NCI-H748 (cell line): Measurements from ENCODE around the gene MYO1F.
"Not testable (repeated sequence)": the region's sequence is repeated elsewhere in the genome, so short reads cannot be mapped to it uniquely, and the experiment has no call there.

Experiments used
- DNase-seq: peaks from one replicate; lab custom pipeline; 2025; ENCODE audit not compliant: unreplicated experiment; lab: John Stamatoyannopoulos, UW

Gene MYO1F

DNA sequence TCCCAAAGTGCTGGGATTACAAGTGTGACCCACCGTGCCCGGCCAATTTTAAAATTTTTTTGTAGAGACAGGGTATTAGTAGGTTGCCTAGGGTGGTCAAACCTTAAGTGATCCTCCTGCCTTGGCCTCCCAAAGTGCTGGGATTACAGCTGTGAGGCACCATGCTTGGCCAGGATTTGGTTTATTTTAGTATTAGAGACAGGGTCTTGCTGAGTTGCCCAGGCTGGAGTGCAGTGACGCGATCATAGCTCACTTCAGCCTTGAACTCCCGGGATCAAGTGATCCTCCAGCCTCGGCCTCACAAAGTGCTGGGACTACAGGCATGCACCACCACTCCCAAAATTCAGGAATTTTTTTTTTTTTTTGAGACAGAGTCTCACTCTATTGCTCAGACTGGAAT, 57.9 kb downstream of the MYO1F start:
- DNase-seq: no peak

GRCh38 chr19:8518536-8518935, 58.7 kb downstream of the MYO1F start:
- DNase-seq: no peak

GRCh38 chr19:8517551-8518442, 59.4 kb downstream of the MYO1F start:
- no peak for DNase-seq

DNA sequence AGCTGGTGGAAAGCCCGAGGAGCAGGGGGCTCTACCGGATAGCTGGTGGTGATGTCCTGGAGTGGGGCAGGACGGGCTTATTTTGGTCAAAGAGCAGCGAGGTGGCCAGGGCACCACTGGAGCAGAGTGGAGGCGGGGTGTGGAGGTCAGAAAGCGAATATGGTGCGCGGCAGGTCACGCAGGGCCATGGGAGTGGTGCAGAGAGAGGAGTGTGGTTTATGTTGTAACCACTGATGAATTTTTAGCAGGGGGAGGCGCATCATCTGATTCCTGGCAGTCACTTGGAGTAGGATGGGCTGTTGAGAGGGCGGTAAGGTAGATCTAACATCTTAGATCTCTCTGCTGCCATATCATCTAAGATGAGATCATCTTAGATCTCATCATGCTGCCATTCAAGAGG, 61.9 kb downstream of the MYO1F start:
- DNase-seq: no peak

DNA sequence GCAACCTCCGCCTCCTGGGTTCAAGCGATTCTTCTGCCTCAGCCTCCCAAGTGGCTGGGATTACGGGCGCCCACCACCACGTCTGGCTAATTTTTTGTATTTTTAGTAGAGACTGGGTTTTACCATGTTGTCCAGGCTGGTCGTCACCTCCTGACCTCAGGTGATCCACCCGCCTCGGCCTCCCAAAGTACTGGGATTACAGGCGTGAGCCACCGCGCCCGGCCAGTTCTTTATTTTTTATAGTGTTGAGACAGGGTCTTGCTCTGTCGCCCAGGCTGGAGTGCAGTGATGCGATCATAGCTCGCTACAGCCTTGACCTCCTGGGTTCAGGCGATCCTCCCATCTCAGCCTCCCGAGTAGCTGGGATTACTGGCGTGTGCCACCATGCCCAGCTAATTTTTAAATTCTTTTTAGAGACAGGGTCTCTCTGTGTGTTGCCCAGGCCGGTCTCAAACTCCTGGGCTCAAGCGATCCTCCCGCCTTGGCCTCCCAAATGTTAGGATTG, 62.7 kb downstream of the MYO1F start:
- DNase-seq: not testable (repeated sequence)

- DNase-seq: peak; percentile 90
Observed at GRCh38 chr19:8513687-8514504, 63.3 kb downstream of the MYO1F start, which contains the start of gene ZNF414. Gene ZNF414, minus strand, starts transcription at chr19:8514167. Its CDS starts 121 bp downstream, at chr19:8514046.

- DNase-seq: no peak
Observed at GRCh38 chr19:8513036-8513686, 64.1 kb downstream of the MYO1F start.

DNA sequence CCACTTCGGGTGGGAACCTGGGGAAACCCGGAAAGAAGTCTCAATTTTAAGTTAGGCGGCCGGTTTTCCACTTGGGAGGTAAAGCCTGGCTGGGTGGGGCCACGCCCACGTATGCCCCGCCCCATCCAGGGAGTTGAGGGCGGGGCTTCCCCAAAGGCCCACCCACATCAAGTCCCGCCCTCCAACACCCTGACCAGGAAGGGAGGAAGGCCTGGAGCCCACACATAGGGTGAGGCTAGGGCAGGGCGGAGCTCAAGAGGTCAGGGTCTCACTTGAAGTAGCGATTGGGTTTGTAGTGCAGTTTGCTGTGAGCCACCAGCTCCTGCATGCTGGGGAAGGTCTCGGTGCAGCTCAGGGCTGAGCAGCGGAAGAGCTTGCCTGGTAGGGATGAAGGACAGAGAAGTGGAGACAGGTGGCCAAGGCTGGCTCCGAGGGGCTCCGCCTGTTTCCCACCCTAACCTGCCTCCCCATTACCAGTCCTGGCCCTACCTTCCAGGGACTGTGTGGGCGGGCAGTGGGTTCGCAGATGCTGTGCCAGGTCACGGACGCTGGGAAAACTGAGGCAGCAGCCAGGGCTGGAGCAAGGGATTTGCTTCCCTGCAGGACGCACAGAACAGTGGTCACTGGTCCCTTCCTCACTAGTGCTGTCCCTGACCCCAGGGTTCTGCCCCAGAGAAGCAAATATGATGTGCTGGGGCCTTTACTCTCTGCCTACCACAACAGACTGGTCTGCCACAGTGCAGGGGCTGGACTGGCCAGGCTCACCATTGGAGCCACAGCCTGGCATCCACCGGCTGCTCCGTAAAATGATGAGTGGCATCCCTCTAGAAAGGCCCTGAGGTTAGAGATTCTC, 64.9 kb downstream of the MYO1F start:
- no peak for DNase-seq

- DNase-seq: no peak
Observed at GRCh38 chr19:8511573-8512101, 65.6 kb downstream of the MYO1F start.

DNA sequence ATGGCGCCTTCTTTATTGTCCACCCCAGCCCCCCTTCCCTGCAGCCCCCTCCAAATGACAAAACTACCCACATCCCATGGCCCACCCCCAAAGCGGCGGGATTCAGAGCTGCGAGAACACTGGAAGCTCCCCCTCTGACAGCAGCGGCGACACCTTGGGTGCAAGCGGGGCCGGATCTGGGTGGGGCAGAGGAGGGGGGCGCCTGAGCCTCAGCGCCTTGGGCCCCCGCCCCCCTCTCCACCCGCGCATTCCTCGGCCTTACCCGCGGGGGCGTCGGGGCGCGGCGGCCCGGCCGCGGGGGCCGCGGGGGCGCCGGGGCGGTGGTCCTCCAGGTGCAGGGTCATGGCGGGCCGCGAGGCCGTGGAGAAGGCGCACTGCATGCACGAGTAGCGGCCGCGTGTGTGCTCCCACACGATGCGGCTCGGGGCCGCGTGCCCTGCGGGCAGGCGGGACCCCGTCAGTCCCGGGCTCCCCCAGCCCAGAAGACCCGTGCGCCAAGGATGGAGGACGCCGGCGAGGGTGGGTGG, 66.6 kb downstream of the MYO1F start:
- DNase-seq: no peak

- peak; percentile 65 for DNase-seq
Observed at GRCh38 chr19:8506402-8506957, 70.8 kb downstream of the MYO1F start.

DNA sequence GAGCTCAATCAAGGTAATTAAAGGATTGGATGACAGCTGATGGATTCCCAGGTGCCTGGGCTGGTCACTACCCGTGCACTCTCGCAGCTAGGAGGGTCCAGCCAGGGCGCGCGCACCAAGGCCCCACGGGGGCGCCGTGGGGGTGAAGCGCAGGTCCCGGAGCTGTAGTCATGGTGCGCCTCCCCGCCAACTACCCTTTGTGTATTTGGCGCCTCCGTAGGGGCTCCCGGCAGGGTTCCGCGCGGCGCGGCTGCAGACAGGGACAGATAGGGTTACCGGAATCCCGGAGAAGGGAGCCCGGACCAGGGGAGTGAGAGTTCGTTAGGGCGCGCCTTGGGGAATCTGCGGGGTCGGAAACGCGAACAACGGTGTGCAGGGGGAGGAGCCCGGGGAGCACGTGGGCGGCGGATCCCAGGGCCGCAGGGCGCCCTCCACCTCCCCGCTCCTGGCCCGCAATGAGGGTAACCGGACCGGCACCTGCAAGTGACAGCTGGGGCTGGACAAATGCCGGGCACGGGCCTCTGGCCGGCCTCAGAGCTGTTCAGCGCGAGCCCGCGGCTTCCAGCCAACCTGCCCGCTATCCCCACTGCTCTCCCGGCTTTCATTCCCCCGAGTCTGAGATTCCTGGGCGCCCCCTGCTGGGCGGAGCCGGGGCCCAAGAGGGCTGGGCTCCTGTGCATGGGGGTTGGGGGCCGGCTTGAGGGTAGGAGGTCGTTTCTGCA, 71.4 kb downstream of the MYO1F start:
- DNase-seq: peak; percentile 66

DNA sequence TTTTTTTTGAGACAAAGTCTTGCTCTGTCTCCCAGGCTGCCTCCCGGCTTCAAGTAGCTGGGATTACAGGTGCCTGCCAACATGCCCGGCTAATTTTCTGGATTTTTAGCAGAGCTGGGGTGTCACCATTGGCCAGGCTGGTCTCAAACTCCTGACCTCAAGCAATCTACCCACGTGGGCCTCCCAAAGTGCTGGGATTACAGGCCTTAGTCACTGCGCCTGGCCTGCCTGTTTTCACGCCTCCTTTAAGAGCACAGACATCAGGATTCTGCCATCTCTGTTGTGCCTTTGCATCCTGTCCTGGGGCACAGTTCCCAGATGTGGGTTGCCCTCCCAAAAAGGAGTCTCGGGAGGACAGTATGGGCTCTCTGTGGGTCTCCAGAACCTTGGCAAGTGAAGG, 72.3 kb downstream of the MYO1F start:
- DNase-seq: no peak

DNA sequence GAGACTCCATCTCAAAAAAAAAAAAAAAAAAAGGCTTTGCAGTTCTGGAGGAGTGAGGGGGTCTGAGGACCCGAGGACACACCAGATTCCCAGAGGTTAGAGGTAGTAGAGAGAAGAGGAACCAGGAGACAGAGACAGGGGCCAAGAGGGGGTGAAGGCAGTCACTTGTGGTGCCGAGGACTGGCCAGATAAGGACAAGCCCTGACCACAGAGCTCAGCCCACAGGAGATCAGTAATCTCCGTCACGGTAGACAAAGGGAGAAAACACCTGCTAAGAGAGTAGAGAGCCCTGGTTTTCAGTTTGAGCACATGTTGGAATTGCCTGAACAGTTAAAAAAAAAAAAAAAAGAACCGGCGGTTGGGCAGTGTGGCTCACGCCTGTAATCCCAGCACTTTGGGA, 73.1 kb downstream of the MYO1F start:
- no peak for DNase-seq

GRCh38 chr19:8503510-8503909, 73.7 kb downstream of the MYO1F start:
- DNase-seq: no peak

DNA sequence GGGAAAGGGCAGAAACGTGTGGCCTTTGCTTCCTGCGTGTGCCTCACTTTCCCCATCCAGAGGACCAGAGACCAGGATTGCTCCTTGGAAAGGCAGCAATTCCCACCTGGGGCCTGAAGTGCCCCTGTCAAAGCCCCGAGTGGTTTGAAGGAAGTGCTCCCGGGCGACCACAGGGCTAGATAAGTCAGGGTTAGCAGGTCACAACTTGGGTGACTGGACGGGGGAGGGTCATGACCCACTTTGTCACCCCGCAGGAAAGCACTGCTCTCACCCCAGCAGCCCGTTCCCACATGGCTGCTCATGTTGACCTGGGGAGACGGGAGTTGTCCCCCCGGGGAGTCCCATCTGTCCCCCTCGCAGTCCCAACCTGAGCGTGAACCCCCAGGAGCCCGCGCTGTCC, 75.3 kb downstream of the MYO1F start:
- DNase-seq: no peak

DNA sequence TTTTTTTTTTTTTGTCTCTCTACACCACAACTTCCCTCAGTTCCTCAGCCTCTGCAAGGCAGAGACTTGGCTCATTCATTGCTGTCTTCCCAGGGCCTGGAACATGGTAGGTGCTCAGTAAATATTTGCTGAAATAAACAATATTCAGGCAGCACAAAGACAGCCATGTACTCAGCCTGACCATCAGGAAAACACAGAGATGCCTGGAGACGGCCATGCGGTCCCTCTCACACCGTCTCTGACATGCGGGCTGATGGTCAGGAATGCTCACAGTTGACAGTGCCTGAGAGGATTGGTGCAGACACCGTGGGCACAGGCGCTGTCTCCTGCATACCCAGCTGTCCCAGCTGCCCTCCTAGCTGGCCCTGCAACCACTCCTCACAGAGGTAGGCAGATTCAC, 75.7 kb downstream of the MYO1F start:
- no peak for DNase-seq

DNA sequence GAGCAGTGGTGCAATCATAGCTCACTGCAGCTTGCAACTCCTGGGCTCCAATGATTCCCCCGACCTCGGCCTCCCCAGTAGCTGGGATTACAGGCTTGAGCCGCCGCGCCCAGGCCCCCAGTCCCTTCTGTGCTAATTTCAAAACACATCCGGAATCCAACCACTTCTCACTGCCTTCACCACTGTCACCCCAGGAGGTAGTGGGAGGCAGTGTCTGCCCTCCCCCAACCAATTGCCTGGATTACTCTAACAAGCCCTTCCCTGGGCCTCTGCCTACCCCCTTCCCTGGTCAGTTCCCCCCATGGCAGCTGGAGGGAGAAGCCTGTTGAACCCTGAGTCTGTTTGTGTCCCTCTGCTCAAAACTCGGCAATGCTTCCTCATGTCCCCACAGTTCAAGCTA, 77.1 kb downstream of the MYO1F start:
- DNase-seq: no peak
